Smooth muscle cell of trachea (primary cell): ENCODE measurements around the gene OR51M1. TPM values are rescaled to one million over a fixed set of nuclear protein-coding genes. Genes with fewer than 3 reads are reported as not detected.

Source experiments
- total RNA-seq: library from RNA; depleted of rRNA; stranded (reverse); fragments of >200 nt; gene quantifications from 2 replicates; pipeline ENCODE4 v1.2.1, GENCODE V29; 2014

The OR51M1 gene
- not detected in 2 replicates for total RNA-seq

GRCh38 chr11:5383576-5383975 lies at the start of gene OR51M1:
TSS of gene OR51M1 (plus strand) at chr11:5383812. CDS start at chr11:5389399, 5,587 bp downstream.

GRCh38 chr11:5343474-5344335 lies 39.9 kb upstream of the OR51M1 start, which contains the start of gene OR51B5:
TSS of gene OR51B5 (minus strand) at chr11:5343524. CDS start at chr11:5343524, 0 bp downstream.

GRCh38 chr11:5351208-5351607 lies 32.4 kb upstream of the OR51M1 start, which contains the start of gene OR51B6:
TSS of gene OR51B6 (plus strand) at chr11:5351508. CDS start at chr11:5351508, 0 bp downstream.

GRCh38 chr11:5421811-5422210 lies 38.2 kb downstream of the OR51M1 start, which contains the start of gene OR51Q1:
TSS of gene OR51Q1 (plus strand) at chr11:5422111. CDS start at chr11:5422201, 90 bp downstream.

GRCh38 chr11:5441414-5441813 lies 57.8 kb downstream of the OR51M1 start, which contains the start of gene OR51I1:
TSS of gene OR51I1 (minus strand) at chr11:5441514. CDS start at chr11:5441514, 0 bp downstream.

Other genes with a start within 250 kb of the OR51M1 start
- gene OR52A5, start 245.5 kb upstream of the OR51M1 start, total RNA-seq, result not detected in 2 replicates
- gene OR52A1, start 229.1 kb upstream of the OR51M1 start, total RNA-seq, result not detected in 2 replicates
- not detected in 2 replicates for gene OR51V1, start 183.1 kb upstream of the OR51M1 start, total RNA-seq
- not detected in 2 replicates for gene HBB, start 156.7 kb upstream of the OR51M1 start, total RNA-seq
- gene HBD, start 149.3 kb upstream of the OR51M1 start, total RNA-seq, result 0.83 and 1.0 TPM in 2 replicates
- not detected in 2 replicates for gene HBG1, start 134.0 kb upstream of the OR51M1 start, total RNA-seq
- not detected in 2 replicates for gene HBG2, start 129.0 kb upstream of the OR51M1 start, total RNA-seq
- gene HBE1, start 113.9 kb upstream of the OR51M1 start, total RNA-seq, result 0.29 and 0.33 TPM in 2 replicates
- not detected in 2 replicates for gene OR51B4, start 81.9 kb upstream of the OR51M1 start, total RNA-seq
- gene OR51B2, start 59.5 kb upstream of the OR51M1 start, total RNA-seq, result not detected in 2 replicates
- 0.29 TPM in 1 of 2 replicates, not detected in the other for gene OR51B5, start 40.3 kb upstream of the OR51M1 start, total RNA-seq
- gene OR51B6, start 32.3 kb upstream of the OR51M1 start, total RNA-seq, result not detected in 2 replicates
- gene OR51Q1, start 38.3 kb downstream of the OR51M1 start, total RNA-seq, result not detected in 2 replicates
- gene OR51I1, start 57.7 kb downstream of the OR51M1 start, total RNA-seq, result not detected in 2 replicates
- gene OR51I2, start 65.5 kb downstream of the OR51M1 start, total RNA-seq, result not detected in 2 replicates
- gene OR52D1, start 104.9 kb downstream of the OR51M1 start, total RNA-seq, result not detected in 2 replicates
- gene UBQLN3, start 126.1 kb downstream of the OR51M1 start, total RNA-seq, result 0.15 and 0.17 TPM in 2 replicates
- 0.15 and 0.17 TPM in 2 replicates for gene UBQLNL, start 132.9 kb downstream of the OR51M1 start, total RNA-seq
- 0.17 and 0.73 TPM in 2 replicates for gene OR52H1, start 164.7 kb downstream of the OR51M1 start, total RNA-seq
- not detected in 2 replicates for gene OR52B6, start 197.1 kb downstream of the OR51M1 start, total RNA-seq
- 3.3 and 9.7 TPM in 2 replicates for gene TRIM6, start 212.8 kb downstream of the OR51M1 start, total RNA-seq
- 13.7 and 19.2 TPM in 2 replicates for gene TRIM34, start 241.2 kb downstream of the OR51M1 start, total RNA-seq